AG09309 (cell line): ENCODE results near the gene COX6B2.
A peak's percentile ranks its signal among the peaks of the same experiment; 100 is the strongest.

ENCODE experiments used
- DNase-seq: peaks from one replicate; pipeline ENCODE4 v3.0.0-alpha.2; 2010; ENCODE audit warnings: low read depth
- H3K4me3 ChIP-seq: 2 replicates; pipeline ENCODE4 v1.5.1; 2011; ENCODE audit warnings: mild to moderate bottlenecking, low read depth, low read length, moderate library complexity; ENCODE audit not compliant: control insufficient read depth
- TF ChIP-seq, protein P1 (sequence below): IDR thresholded peaks from 2 replicates; pipeline ENCODE4 v1.5.1; 2011; ENCODE audit warnings: mild to moderate bottlenecking, low read depth, low read length, inconsistent platforms; ENCODE audit not compliant: insufficient read depth, control insufficient read depth; ENCODE audit errors: missing control alignments

Gene COX6B2

DNA sequence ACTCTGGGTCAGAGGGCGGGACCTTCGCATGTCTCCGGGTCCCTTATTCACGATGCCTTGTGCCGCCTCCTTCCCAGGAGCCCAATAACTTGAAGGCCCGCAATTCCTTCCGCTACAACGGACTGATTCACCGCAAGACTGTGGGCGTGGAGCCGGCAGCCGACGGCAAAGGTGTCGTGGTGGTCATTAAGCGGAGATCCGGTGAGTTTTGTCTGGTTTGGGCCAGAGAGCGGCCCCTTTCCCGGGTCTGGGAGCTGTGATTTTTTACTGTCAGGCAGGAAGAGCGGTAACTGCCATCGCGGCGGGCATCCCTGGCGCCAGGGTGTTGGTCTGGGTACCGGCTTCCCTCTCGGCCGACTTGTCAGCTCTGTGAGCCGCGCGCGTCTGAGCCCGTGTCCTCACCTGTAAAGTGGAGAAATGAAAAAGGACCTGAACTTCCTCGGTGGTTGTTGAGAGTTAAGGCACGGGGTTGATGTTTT, 32.0 kb upstream of the COX6B2 start:
- no peak for DNase-seq
- H3K4me3 ChIP-seq: peak overlapping the region; percentile 85
- TF ChIP-seq, protein P1, sequence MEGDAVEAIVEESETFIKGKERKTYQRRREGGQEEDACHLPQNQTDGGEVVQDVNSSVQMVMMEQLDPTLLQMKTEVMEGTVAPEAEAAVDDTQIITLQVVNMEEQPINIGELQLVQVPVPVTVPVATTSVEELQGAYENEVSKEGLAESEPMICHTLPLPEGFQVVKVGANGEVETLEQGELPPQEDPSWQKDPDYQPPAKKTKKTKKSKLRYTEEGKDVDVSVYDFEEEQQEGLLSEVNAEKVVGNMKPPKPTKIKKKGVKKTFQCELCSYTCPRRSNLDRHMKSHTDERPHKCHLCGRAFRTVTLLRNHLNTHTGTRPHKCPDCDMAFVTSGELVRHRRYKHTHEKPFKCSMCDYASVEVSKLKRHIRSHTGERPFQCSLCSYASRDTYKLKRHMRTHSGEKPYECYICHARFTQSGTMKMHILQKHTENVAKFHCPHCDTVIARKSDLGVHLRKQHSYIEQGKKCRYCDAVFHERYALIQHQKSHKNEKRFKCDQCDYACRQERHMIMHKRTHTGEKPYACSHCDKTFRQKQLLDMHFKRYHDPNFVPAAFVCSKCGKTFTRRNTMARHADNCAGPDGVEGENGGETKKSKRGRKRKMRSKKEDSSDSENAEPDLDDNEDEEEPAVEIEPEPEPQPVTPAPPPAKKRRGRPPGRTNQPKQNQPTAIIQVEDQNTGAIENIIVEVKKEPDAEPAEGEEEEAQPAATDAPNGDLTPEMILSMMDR: no peak

DNA sequence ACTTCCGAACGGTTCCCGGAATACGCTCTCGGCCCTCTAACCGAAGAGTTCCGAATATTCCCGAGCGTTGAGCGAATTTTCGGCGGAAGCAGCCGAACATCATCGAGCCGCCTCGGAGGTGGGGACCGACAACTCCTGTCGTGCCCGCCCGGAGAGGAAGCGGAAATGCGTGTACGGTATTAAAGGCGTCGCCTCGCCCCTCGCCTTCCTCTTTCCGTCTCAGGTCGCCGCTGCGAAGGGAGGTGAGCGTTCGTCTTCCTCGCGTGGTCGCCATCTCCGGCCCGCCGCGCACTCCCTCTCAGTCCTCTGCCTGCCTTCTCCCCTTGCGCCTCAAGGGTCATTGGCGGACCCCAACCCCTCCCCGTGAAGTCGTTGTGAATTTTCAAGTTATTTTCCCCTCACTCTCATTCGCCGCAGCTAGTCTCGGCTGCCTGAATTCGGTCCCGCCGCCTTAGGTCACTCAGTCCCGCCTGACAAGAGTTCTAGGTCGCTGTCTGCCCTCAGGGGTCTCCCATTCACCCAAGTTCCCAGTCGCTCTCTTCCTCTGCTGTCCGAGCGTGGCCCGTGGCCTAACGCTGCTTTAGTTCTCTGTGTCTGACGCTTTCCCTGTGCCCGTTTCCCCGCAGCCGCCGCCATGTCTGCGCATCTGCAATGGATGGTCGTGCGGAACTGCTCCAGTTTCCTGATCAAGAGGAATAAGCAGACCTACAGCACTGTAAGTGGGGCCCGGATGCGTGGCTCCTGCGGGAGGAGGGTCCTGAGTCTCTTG, 31.4 kb upstream of the COX6B2 start, which contains the start of gene RPL28:
Gene RPL28, plus strand, starts transcription at position 209 of the 769 bp plus-strand sequence. Its CDS starts 426 bp downstream, at position 635.
- H3K4me3 ChIP-seq: peak within 1 kb of the TSS; percentile 85
- peak; percentile 86 for DNase-seq
- TF ChIP-seq, protein P1: no peak

DNA sequence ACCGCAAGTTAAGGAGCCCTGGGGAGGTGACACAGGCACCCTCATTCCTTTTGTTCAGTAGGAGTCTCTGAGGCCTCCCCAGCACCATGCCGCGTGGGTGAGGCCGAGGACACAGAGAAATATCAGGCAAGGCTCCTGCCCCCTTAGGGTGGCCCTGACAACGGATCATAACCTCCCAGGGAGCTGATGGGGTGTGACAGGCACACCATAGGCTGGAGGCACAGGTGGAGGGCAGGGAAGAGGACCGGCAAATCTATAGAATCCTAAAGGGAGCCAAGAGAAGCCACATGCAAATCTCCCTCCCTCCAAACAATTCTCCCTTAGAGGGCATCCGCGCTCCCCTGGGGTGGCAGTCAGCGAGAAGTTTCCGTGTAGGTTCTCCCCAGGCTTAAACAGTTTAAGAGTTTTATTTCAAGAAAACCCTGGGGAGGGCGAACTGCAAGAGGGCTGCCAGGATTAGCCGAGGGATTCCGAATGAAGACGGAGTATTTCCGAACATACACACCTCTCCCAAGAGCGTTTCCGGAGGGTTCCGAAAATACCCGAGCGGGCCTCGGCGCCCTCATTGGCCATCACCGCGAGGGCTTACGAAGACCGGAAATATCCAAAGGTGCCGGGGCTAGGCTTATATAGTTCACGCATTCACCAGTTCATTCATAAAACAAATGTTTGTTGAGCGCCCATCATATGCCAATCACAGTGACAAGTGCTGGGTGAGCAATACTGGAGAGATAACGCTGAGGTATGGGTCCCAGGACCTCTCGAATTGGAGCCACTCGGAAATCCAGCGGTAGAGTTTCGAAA, 30.6 kb upstream of the COX6B2 start:
- peak overlapping the region; percentile 45 for H3K4me3 ChIP-seq
- DNase-seq: peak; percentile 79
- TF ChIP-seq, protein P1: no peak

DNA sequence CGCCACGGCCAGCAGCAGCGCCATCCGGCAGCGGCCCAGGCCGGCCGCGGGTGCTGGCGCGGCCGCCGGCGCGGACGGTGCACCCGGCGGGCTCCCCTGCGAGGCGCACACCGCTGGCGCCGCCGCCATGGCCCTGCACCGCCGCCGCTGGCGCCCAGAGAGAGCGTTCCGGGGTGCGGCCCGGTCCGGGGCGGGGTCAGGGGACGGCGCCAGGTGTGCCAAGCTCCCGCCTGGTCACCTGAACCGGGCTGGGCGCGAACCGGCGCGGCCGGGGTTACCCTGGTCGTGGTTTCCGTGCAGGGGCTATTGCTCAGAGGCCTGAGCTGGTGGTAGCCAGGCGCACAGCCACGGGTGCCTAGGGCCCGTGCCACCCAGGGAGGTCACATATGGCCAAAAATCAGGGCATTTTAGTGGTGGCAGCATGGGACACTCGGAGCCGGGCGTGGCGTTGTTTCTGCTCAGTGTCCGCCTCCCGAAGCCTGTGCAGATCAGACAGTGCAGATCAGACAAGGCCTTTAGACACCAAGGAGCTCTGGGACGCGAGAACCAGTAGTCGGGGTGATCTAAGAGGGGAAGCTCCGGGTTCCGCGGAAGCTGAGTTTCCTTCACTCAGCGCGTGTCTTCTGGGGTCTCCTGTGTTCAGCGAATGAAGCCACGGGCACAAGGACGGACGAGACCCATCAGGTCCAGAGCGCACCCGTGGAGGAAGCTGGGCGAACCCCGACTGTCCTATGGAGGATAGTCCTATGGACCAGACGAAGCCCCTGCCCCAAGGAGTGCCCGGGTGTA, 29.8 kb upstream of the COX6B2 start, which contains the start of gene TMEM238:
Gene TMEM238, minus strand, starts transcription at position 162 of the 789 bp plus-strand sequence. Its CDS starts 33 bp downstream, at position 129.
- no peak for DNase-seq
- H3K4me3 ChIP-seq: peak within 1 kb of the TSS; percentile 45
- TF ChIP-seq, protein P1: no peak

DNA sequence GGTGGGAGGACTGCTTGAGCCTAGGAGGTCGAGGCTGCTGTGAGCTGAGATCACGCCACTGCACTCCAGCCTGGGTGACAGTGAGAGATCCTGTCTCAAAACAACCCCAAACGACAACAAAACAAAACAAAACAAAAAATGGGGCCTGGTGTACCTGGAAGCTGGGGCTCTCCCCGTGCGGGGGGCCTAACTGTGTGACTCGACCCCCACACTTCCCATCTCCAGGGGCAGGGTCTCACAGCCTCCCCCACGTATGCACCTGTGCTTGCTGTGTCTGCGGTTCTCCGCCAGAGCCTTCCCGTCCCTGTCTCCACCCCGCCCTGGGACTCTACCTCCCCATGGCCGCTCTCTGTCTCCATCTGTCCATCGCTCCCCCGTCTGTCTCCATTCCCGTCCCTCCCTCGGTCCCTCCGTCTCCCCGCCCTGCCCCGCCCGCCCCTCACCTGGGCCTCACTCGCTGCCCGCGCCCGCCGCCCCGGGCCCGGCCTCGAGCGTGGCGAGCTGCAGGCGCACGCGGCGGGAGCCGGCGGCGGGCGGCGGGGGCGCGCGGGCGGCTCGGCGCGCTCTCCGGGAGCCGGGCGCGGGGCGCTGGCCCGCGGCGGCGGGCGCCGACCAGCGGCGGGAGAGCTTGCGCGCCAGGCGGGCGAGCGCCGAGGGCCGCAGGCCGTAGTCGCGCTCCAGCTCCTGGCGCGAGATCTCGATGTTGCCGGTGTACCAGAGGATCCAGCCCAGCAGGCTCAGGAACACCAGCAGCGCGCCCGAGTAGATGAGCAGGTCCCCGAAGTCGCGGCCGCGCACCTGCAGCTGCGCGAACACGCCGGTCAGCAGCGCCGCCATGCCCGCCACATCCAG, 29.0 kb upstream of the COX6B2 start:
- TF ChIP-seq, protein P1: no peak
- no peak for DNase-seq
- peak overlapping the region; percentile 43 for H3K4me3 ChIP-seq
